ENCODE data around the gene DGKA.

The DGKA gene

GRCh38 chr12:55937981-55938380 is 7.0 kb downstream of the DGKA start:
- no peak for TF ChIP-seq CTCF (IDR thresholded peaks at IDR 0.05; ENCODE audit: insufficient read depth, low read depth, low read length, missing control alignments)
- no peak overlapping the region for H3K4me3 ChIP-seq (ENCODE audit: low read length)
- peak; percentile 91 for DNase-seq (ENCODE audit: low read depth)

DNA sequence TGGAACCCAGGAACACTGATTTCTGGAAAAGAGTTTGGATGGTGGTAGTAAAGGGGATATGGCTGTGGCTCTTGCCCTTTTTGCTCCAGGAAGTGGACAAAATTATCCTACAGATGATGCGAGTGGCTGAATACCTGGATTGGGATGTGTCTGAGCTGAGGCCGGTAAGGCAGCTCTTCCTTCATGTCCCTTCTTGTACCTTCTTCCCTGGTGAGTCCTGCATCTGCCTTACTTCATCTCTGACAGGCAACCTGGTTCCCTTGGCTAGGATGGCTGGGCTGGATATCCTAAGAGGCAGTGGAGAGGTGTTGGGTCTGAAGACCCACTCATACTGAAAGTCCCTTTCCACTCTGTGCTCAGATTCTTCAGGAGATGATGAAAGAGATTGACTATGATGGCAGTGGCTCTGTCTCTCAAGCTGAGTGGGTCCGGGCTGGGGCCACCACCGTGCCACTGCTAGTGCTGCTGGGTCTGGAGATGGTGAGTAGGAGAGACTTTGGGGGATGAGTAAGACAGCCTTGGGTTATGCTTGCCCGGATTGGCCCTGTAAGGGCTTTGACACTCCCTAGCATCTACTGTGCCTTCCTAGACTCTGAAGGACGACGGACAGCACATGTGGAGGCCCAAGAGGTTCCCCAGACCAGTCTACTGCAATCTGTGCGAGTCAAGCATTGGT is 8.0 kb downstream of the DGKA start:
- H3K4me3 ChIP-seq (ENCODE audit: low read length): no peak overlapping the region
- TF ChIP-seq CTCF (IDR thresholded peaks at IDR 0.05; ENCODE audit: insufficient read depth, low read depth, low read length, missing control alignments): no peak
- DNase-seq (ENCODE audit: low read depth): peak; percentile 67

- peak; percentile 91 for DNase-seq (ENCODE audit: low read depth)
- peak; percentile 92 for TF ChIP-seq CTCF (IDR thresholded peaks at IDR 0.05; ENCODE audit: insufficient read depth, low read depth, low read length, missing control alignments)
- H3K4me3 ChIP-seq (ENCODE audit: low read length): no peak overlapping the region
Observed at GRCh38 chr12:55940065-55940732, 9.2 kb downstream of the DGKA start.

DNA sequence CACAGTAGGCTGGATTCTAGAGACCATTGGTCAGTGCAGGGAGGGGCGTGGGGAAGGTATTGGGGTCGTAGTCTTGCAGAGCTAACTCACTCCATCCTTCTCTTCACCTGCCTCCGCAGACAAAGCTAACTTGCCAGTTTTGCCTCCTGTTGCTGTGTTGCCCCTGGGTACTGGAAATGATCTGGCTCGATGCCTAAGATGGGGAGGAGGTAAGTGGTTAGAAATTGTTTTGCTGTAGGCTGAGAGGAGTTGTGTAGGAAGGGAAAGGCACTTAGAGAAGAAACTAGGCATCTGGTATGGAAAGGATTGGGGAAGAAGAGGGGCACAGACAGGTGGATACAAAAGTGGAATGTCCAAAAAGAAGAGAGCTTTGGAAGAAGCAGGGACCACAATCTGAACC is 11.1 kb downstream of the DGKA start:
- H3K4me3 ChIP-seq (ENCODE audit: low read length): no peak overlapping the region
- no peak for TF ChIP-seq CTCF (IDR thresholded peaks at IDR 0.05; ENCODE audit: insufficient read depth, low read depth, low read length, missing control alignments)
- DNase-seq (ENCODE audit: low read depth): no peak

- TF ChIP-seq CTCF (IDR thresholded peaks at IDR 0.05; ENCODE audit: insufficient read depth, low read depth, low read length, missing control alignments): no peak
- no peak for DNase-seq (ENCODE audit: low read depth)
- no peak overlapping the region for H3K4me3 ChIP-seq (ENCODE audit: low read length)
Observed at GRCh38 chr12:55942577-55943136, 11.7 kb downstream of the DGKA start.

DNA sequence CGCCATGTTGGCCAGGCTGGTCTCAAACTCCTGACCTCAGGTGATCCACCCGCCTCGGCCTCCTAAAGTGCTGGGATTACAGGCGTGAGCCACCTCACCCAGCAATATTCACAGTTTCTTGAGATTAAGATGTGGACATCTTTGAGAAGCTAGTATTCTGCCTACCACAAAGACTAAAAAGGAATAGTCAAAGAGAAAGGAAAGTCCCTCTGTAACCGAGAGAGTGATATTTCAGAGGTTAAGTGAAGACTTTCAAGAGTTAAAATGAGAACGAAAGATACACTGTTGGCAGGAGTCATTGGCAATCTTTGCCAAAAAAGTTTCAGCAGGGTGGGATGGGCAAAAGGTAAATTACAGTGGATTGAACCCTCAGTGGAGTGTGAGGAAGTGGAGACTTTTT is 15.6 kb downstream of the DGKA start:
- no peak for TF ChIP-seq CTCF (IDR thresholded peaks at IDR 0.05; ENCODE audit: insufficient read depth, low read depth, low read length, missing control alignments)
- no peak for DNase-seq (ENCODE audit: low read depth)
- no peak overlapping the region for H3K4me3 ChIP-seq (ENCODE audit: low read length)

Measured in epithelial cell of esophagus (primary cell).